ENCODE results near the gene CAPN8. TPM values are rescaled to one million over a fixed set of nuclear protein-coding genes. Genes with fewer than 3 reads are reported as not detected.

The CAPN8 gene
- total RNA-seq, 1 experiment from 2014 or later = 0.54 TPM

DNA sequence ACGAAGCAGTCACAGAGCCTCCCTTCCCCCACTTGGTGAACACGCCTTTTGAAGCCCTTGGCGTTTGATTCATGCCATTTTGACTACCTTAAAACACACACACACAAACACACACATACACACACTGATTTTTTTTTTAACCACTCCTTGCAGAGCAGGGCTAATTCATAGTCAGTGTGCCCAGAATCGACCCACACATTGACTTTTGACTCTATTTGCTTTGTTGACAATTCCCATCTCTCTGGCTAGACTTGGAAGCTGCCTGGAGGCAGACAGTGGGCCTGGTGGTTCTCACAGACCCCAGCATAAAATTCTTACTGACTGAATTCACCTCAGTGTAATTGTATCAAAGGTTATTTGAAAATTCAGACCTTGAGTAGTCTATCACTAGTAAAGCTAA, 30.3 kb downstream of the CAPN8 start:
- intact Hi-C loops (cut with micrococcal nuclease) = no loop called here
- DNase-seq (ENCODE audit: low read depth, low spot score) (no peak), ATAC-seq (no peak)
- Histone ChIP-seq H3K27ac (ENCODE audit: low read depth, low read length) (no peak overlapping the region), H3K36me3 (ENCODE audit: control insufficient read depth in 1 of 2, insufficient read depth in 2 of 2, low read length in 2 of 2) (no peaks in the 10 kb centered on the region), H3K4me2 (ENCODE audit: low read length) (no peak overlapping the region), H3K9ac (ENCODE audit: low read length) (no peak overlapping the region), H3K9me2 (ENCODE audit: insufficient read depth) (no peaks in the 10 kb centered on the region), H3K79me2 (ENCODE audit: insufficient read depth, low read length) (no peaks in the 10 kb centered on the region), H3K27me3 (ENCODE audit: insufficient read depth, low read length) (peaks cover 5% of the 10 kb centered on the region; the same call in 1 of the 2 replicates), H3K4me1 (ENCODE audit: control insufficient read depth in 1 of 2, insufficient read depth in 2 of 2, low read length in 2 of 2) (no peaks in the 10 kb centered on the region), H3K9me3 (ENCODE audit: control insufficient read depth in 1 of 2, insufficient read depth in 1 of 2, low read depth in 1 of 2, low read length in 2 of 2) (no peaks in the 10 kb centered on the region), H2AFZ (ENCODE audit: low read depth, low read length, poor library complexity, severe bottlenecking) (no peak overlapping the region), H4K20me1 (ENCODE audit: insufficient read depth) (no peaks in the 10 kb centered on the region), H3K4me3 (replicated peaks in 1 of 2; ENCODE audit: low read depth in 1 of 2, low read length in 2 of 2) (no peak overlapping the region)
- BruUV-seq (replicated peaks) = no TSS peak
- RAD21 ChIA-PET (ENCODE audit: low non-redundant PET in 1 of 2, low total read pairs in 2 of 2, uncharacterized antibody in 2 of 2, unreplicated experiment in 2 of 2) = no interaction called here
- no peak for TF ChIP-seq SRF (IDR thresholded peaks at IDR 0.05; ENCODE audit: low read depth)
- no peak for TF ChIP-seq ELF1 (IDR thresholded peaks at IDR 0.05; ENCODE audit: borderline replicate concordance, low read depth)
- no peak for TF ChIP-seq SIN3A (IDR thresholded peaks at IDR 0.05; ENCODE audit: low read depth)
- TF ChIP-seq, protein P1, sequence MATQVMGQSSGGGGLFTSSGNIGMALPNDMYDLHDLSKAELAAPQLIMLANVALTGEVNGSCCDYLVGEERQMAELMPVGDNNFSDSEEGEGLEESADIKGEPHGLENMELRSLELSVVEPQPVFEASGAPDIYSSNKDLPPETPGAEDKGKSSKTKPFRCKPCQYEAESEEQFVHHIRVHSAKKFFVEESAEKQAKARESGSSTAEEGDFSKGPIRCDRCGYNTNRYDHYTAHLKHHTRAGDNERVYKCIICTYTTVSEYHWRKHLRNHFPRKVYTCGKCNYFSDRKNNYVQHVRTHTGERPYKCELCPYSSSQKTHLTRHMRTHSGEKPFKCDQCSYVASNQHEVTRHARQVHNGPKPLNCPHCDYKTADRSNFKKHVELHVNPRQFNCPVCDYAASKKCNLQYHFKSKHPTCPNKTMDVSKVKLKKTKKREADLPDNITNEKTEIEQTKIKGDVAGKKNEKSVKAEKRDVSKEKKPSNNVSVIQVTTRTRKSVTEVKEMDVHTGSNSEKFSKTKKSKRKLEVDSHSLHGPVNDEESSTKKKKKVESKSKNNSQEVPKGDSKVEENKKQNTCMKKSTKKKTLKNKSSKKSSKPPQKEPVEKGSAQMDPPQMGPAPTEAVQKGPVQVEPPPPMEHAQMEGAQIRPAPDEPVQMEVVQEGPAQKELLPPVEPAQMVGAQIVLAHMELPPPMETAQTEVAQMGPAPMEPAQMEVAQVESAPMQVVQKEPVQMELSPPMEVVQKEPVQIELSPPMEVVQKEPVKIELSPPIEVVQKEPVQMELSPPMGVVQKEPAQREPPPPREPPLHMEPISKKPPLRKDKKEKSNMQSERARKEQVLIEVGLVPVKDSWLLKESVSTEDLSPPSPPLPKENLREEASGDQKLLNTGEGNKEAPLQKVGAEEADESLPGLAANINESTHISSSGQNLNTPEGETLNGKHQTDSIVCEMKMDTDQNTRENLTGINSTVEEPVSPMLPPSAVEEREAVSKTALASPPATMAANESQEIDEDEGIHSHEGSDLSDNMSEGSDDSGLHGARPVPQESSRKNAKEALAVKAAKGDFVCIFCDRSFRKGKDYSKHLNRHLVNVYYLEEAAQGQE (IDR thresholded peaks at IDR 0.05; ENCODE audit: low read depth) = no peak
- no peak for TF ChIP-seq POLR2A (IDR thresholded peaks at IDR 0.05; ENCODE audit: borderline replicate concordance, extremely low read depth, insufficient read depth, insufficient read length)
- TF ChIP-seq JUND (IDR thresholded peaks at IDR 0.05) = no peak
- TF ChIP-seq RAD21 (IDR thresholded peaks at IDR 0.05; ENCODE audit: low read depth) = no peak
- no peak for TF ChIP-seq POLR2AphosphoS5 (IDR thresholded peaks at IDR 0.05; ENCODE audit: low read depth, low read length)
- no peak for TF ChIP-seq ZFX (IDR thresholded peaks at IDR 0.05)
- TF ChIP-seq EZH2 (IDR thresholded peaks at IDR 0.05) = no peak
- no peak for TF ChIP-seq EZH2phosphoT487 (IDR thresholded peaks at IDR 0.05; ENCODE audit: borderline replicate concordance)
- TF ChIP-seq ZNF274 (IDR thresholded peaks at IDR 0.05; ENCODE audit: low read depth, low read length) = no peak
- no peak for TF ChIP-seq SP1 (IDR thresholded peaks at IDR 0.05; ENCODE audit: low read depth)
- TF ChIP-seq, protein P2, sequence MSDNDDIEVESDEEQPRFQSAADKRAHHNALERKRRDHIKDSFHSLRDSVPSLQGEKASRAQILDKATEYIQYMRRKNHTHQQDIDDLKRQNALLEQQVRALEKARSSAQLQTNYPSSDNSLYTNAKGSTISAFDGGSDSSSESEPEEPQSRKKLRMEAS (IDR thresholded peaks at IDR 0.05) = no peak
- no peak for TF ChIP-seq FOSL1 (IDR thresholded peaks at IDR 0.05; ENCODE audit: low read depth)
- no peak for TF ChIP-seq TCF7L2 (IDR thresholded peaks at IDR 0.05; ENCODE audit: borderline replicate concordance, extremely low read depth, insufficient read depth, insufficient read length)
- no peak for TF ChIP-seq CBX3 (IDR thresholded peaks at IDR 0.05; ENCODE audit: low read depth)
- TF ChIP-seq EGR1 (IDR thresholded peaks at IDR 0.05; ENCODE audit: low read depth) = no peak
- POLR2A ChIA-PET = interaction anchor here (0.6 kb wide), 1 partner anchor 492 kb away, joined by 3 read pairs; the partner anchor contains the start of gene TLR5
- CTCF ChIA-PET = no interaction called here
